ENCODE results near the gene SERGEF.

DNA sequence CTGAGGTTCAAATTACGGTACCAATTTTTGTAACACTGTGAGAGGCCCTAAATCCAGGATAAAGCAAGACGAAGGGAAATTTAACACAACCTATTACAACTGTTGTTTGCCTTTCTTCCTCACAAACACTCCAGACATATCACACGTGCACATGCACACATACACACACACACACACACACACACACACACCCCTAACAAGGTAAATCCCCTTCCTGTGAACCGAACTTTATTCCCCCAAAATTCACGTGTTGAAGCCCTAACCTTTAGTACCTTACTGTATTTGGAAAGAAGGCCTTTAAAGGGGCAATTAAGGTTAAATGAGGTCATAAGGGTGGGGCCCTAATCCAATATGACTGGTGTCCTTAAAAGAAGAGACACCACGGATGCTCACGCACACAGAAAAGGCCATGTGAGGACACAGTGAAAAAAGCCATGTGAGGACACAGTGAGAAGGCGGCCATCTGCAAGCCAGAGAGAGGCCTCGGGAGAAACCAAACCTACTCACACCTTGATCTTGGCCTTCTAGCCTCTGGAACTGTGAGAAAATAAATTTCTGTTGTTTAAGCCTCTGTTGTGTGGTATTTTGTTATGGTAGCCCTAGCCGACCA is 1.8 kb downstream of the SERGEF start:
- TF ChIP-seq, protein P1, sequence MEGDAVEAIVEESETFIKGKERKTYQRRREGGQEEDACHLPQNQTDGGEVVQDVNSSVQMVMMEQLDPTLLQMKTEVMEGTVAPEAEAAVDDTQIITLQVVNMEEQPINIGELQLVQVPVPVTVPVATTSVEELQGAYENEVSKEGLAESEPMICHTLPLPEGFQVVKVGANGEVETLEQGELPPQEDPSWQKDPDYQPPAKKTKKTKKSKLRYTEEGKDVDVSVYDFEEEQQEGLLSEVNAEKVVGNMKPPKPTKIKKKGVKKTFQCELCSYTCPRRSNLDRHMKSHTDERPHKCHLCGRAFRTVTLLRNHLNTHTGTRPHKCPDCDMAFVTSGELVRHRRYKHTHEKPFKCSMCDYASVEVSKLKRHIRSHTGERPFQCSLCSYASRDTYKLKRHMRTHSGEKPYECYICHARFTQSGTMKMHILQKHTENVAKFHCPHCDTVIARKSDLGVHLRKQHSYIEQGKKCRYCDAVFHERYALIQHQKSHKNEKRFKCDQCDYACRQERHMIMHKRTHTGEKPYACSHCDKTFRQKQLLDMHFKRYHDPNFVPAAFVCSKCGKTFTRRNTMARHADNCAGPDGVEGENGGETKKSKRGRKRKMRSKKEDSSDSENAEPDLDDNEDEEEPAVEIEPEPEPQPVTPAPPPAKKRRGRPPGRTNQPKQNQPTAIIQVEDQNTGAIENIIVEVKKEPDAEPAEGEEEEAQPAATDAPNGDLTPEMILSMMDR (IDR thresholded peaks at IDR 0.05; ENCODE audit: low read depth, low read length, missing input control): no peak
- TF ChIP-seq GABPA (IDR thresholded peaks at IDR 0.05 in 1 of 2, conservative IDR thresholded peaks at IDR 0.05 in 1 of 2) (no peak), FOXA2 (IDR thresholded peaks at IDR 0.05) (no peak), RAD21 (IDR thresholded peaks at IDR 0.05) (no peak), YY1 (IDR thresholded peaks at IDR 0.05) (no peak), JUND (IDR thresholded peaks at IDR 0.05) (no peak), NR2F2 (IDR thresholded peaks at IDR 0.05) (no peak)
- TF ChIP-seq, protein P2, sequence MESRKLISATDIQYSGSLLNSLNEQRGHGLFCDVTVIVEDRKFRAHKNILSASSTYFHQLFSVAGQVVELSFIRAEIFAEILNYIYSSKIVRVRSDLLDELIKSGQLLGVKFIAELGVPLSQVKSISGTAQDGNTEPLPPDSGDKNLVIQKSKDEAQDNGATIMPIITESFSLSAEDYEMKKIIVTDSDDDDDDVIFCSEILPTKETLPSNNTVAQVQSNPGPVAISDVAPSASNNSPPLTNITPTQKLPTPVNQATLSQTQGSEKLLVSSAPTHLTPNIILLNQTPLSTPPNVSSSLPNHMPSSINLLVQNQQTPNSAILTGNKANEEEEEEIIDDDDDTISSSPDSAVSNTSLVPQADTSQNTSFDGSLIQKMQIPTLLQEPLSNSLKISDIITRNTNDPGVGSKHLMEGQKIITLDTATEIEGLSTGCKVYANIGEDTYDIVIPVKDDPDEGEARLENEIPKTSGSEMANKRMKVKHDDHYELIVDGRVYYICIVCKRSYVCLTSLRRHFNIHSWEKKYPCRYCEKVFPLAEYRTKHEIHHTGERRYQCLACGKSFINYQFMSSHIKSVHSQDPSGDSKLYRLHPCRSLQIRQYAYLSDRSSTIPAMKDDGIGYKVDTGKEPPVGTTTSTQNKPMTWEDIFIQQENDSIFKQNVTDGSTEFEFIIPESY (IDR thresholded peaks at IDR 0.05): no peak
- TF ChIP-seq, protein P3, sequence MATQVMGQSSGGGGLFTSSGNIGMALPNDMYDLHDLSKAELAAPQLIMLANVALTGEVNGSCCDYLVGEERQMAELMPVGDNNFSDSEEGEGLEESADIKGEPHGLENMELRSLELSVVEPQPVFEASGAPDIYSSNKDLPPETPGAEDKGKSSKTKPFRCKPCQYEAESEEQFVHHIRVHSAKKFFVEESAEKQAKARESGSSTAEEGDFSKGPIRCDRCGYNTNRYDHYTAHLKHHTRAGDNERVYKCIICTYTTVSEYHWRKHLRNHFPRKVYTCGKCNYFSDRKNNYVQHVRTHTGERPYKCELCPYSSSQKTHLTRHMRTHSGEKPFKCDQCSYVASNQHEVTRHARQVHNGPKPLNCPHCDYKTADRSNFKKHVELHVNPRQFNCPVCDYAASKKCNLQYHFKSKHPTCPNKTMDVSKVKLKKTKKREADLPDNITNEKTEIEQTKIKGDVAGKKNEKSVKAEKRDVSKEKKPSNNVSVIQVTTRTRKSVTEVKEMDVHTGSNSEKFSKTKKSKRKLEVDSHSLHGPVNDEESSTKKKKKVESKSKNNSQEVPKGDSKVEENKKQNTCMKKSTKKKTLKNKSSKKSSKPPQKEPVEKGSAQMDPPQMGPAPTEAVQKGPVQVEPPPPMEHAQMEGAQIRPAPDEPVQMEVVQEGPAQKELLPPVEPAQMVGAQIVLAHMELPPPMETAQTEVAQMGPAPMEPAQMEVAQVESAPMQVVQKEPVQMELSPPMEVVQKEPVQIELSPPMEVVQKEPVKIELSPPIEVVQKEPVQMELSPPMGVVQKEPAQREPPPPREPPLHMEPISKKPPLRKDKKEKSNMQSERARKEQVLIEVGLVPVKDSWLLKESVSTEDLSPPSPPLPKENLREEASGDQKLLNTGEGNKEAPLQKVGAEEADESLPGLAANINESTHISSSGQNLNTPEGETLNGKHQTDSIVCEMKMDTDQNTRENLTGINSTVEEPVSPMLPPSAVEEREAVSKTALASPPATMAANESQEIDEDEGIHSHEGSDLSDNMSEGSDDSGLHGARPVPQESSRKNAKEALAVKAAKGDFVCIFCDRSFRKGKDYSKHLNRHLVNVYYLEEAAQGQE (IDR thresholded peaks at IDR 0.05): no peak
- TF ChIP-seq, protein P4, sequence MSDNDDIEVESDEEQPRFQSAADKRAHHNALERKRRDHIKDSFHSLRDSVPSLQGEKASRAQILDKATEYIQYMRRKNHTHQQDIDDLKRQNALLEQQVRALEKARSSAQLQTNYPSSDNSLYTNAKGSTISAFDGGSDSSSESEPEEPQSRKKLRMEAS (IDR thresholded peaks at IDR 0.05): no peak
